SH-SY5Y (cell line): ENCODE results near the gene OR5AN1.

Source experiments
- GATA2 ChIP-seq: IDR thresholded peaks from 2 replicates; pipeline ENCODE4 v1.6.1; 2011; ENCODE audit warnings: mild to moderate bottlenecking, low read depth, low read length
- GATA3 ChIP-seq: IDR thresholded peaks from 2 replicates; pipeline ENCODE4 v1.6.1; 2011; ENCODE audit warnings: low read depth, mild to moderate bottlenecking, low read length, moderate library complexity

OR5AN1 gene

GRCh38 chr11:59413646-59414045 is 55.0 kb downstream of the OR5AN1 start:
- TF ChIP-seq GATA2 (no peak), GATA3 (no peak)

GRCh38 chr11:59415111-59415510 is 56.4 kb downstream of the OR5AN1 start:
- TF ChIP-seq GATA3 (no peak), GATA2 (no peak)

- no peak for TF ChIP-seq GATA2
- TF ChIP-seq GATA3, result no peak
These were observed 57.9 kb downstream of the OR5AN1 start for GRCh38 chr11:59416613-59417012.

GRCh38 chr11:59417023-59417422 is 58.3 kb downstream of the OR5AN1 start:
- TF ChIP-seq GATA3 (no peak), GATA2 (no peak)

GRCh38 chr11:59418156-59418555 is 59.5 kb downstream of the OR5AN1 start:
- TF ChIP-seq GATA3, result no peak
- no peak for TF ChIP-seq GATA2
